Ecto neural progenitor cell (in vitro differentiated cells): ENCODE data around the gene SORT1.
"Not testable (repeated sequence)": the region's sequence is repeated elsewhere in the genome, so short reads cannot be mapped to it uniquely, and the experiment has no call there.

ENCODE experiments used
- DNase-seq: peaks from one replicate; pipeline ENCODE4 v3.0.0-alpha.2; 2018; ENCODE audit warnings: low spot score

SORT1 gene

GRCh38 chr1:109379907-109380306 lies 17.8 kb downstream of the SORT1 start:
- no peak for DNase-seq

GRCh38 chr1:109379422-109379821 lies 18.3 kb downstream of the SORT1 start:
- no peak for DNase-seq

GRCh38 chr1:109377698-109378097 lies 20.0 kb downstream of the SORT1 start:
- no peak for DNase-seq

- not testable (repeated sequence) for DNase-seq
Measured at GRCh38 chr1:109373696-109374095, 24.0 kb downstream of the SORT1 start.

- no peak for DNase-seq
Measured at GRCh38 chr1:109373126-109373525, 24.6 kb downstream of the SORT1 start.

- no peak for DNase-seq
Measured at GRCh38 chr1:109372281-109372680, 25.4 kb downstream of the SORT1 start.

GRCh38 chr1:109371341-109371739 lies 26.4 kb downstream of the SORT1 start:
- DNase-seq: no peak

- DNase-seq: no peak
Measured at GRCh38 chr1:109370712-109371340, 26.9 kb downstream of the SORT1 start.

- DNase-seq: no peak
Measured at GRCh38 chr1:109369167-109369746, 28.5 kb downstream of the SORT1 start.

- no peak for DNase-seq
Measured at GRCh38 chr1:109368464-109368863, 29.3 kb downstream of the SORT1 start.

- DNase-seq: no peak
Measured at GRCh38 chr1:109367626-109368025, 30.1 kb downstream of the SORT1 start.

GRCh38 chr1:109365642-109366204 lies 32.0 kb downstream of the SORT1 start:
- DNase-seq: no peak

- no peak for DNase-seq
Measured at GRCh38 chr1:109361649-109362048, 36.1 kb downstream of the SORT1 start.

- DNase-seq: no peak
Measured at GRCh38 chr1:109361069-109361468, 36.6 kb downstream of the SORT1 start.

GRCh38 chr1:109357616-109358015 lies 40.1 kb downstream of the SORT1 start:
- DNase-seq: no peak

GRCh38 chr1:109356915-109357314 lies 40.8 kb downstream of the SORT1 start:
- DNase-seq: no peak

- no peak for DNase-seq
Measured at GRCh38 chr1:109356505-109356904, 41.2 kb downstream of the SORT1 start.

GRCh38 chr1:109354929-109355328 lies 42.8 kb downstream of the SORT1 start:
- DNase-seq: no peak

GRCh38 chr1:109351457-109351856 lies 46.3 kb downstream of the SORT1 start:
- DNase-seq: no peak

GRCh38 chr1:109350655-109351054 lies 47.1 kb downstream of the SORT1 start:
- no peak for DNase-seq

- DNase-seq: peak; percentile 57
Measured at GRCh38 chr1:109350182-109350581, 47.5 kb downstream of the SORT1 start.

GRCh38 chr1:109347511-109347910 lies 50.2 kb downstream of the SORT1 start:
- no peak for DNase-seq
